Measurements from ENCODE around the gene CHRDL1.

GRCh38 chrX:110646386-110646785 lies 149.2 kb downstream of the CHRDL1 start:
- no peak for TF ChIP-seq CTCF (IDR thresholded peaks at IDR 0.05)
- no peak for TF ChIP-seq POLR2A (IDR thresholded peaks at IDR 0.05)

All from heart left ventricle (tissue), 13 donors.